Mesenteric fat pad (tissue), 1 donor: Measurements from ENCODE around the gene SNRPN. TPM values are rescaled to one million over a fixed set of nuclear protein-coding genes. Genes with fewer than 3 reads are reported as not detected.
"Not testable (repeated sequence)": the region's sequence is repeated elsewhere in the genome, so short reads cannot be mapped to it uniquely, and the experiment has no call there.

Source experiments
- DNase-seq: peaks from one replicate; pipeline ENCODE4 v3.0.0-alpha.2; 2020; ENCODE audit warnings: low spot score
- long read RNA-seq: library from polyadenylated mRNA; unstranded; transcript quantifications from one replicate; pipeline ENCODE4 v2.0.0, GENCODE V29; 2020
- total RNA-seq: library from RNA; stranded (reverse); fragmentation: NEBNext Ultra II Directional; extraction: Animal tissue kit (Norgen Biotek cat#: 25700); gene quantifications from one replicate; pipeline ENCODE4 v1.2.1, GENCODE V29; 2021
- donor health status: DM: yes; HTN: yes; CAD: no.

SNRPN gene
- total RNA-seq = 32.8 TPM
- long read RNA-seq, transcript SNRPN-202 (10 exons, 1,528 nt) = major isoform, 81 of 100 reads
- long read RNA-seq, partial matches to known transcripts = 6 of 100 reads
- long read RNA-seq, other reads (novel, unspliced or antisense) = 13 of 100 reads

DNA sequence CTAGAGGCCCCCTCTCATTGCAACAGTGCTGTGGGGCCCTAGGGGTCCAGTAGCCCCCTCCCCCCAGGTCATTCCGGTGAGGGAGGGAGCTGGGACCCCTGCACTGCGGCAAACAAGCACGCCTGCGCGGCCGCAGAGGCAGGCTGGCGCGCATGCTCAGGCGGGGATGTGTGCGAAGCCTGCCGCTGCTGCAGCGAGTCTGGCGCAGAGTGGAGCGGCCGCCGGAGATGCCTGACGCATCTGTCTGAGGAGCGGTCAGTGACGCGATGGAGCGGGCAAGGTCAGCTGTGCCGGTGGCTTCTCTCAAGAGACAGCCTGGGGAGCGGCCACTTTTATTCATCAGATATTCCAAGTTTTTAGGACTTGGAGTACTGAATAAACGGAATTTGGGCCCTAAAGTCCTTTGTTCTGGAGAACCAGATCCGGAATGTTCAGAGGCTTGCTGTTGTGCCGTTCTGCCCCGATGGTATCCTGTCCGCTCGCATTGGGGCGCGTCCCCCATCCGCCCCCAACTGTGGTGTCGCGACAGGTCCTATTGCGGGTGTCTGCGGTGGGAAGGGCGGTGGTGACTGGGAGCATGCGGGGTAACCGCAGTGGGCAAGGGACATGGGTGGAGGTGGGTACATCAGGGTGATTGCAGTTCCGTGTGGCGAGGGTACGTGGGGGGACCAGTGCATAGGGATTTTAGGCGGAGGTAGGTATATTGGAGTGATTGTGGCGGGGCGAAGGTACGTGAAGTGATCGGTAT is at the start of gene SNRPN, which contains the start of gene SNURF:
SNRPN (plus strand) TSS at position 205 of the 748 bp plus-strand sequence. CDS start 19,467 bp downstream, outside the sequence.
SNURF (plus strand) TSS at position 205 of the 748 bp plus-strand sequence; CDS start at position 267, 62 bp downstream.
- no peak for DNase-seq

DNA sequence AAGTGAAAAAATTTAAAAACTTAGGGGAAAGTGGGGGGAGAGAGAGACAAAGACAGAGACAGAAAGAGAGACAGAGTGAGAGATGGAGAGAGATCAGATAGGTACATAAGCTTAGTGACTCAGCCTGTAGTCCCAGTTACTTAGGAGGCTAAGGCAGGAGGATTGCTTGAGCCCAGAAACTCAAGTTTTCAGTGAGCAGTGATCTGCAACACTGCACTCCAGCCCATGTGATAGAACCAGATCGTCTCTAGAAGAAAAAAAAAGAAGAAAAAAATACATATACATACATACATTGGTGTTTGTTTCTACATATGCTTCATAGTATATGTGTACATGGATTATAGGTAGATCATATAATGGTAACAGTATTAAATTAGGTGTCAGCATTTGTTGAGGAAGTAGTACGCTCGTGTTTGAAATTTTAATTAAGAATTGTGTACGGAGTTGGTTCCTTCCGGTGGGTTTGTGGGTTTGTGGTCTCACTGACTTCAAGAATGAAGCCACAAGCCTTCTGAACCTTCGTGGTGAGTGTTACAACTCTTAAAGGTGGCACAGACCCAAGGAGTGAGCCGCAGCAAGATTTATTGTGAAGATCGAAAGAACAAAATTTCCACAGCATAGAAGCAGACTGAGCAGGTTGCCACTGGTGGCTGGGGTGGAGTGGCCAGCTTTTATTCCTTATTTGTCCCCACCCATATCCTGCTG is 38.3 kb upstream of the SNRPN start:
- no peak for DNase-seq

DNA sequence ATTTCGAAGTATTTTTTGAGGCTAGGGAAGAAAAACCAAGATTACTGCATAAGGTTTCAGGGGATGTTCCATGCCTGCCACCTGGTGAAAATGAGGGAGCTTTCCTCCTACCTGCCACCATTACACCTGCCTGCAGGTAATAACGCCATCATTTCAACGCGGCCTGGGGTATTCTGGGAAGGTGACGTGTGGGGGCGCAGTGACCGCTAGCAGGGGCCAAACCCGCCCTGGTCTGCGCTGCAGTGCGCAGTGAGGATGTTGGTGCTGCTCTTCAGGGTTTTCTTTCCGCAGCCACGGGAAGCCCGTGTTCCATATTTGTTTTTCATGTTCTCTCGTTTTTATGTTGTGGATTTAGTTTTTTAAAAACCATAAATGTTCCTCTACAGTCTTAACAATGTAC is 37.4 kb upstream of the SNRPN start:
- no peak for DNase-seq

DNA sequence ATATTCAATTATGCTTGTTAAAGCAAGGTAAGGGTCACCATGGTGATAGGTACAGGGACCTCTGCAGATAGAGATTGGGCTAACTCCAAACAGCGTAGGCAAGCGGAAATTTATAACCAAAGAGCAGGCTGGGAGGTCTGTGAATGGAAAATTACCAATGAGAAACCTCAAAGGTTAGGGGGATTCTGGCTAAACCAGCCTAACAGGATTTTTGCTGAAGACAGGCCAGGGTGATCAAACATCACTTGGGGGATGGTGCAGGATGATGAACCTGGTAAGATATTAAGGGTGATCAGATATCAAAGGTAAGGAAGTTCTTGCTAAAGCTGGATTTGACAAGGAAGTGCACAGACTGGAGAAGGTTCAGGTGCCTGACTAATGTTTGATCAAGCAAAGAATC is 35.3 kb upstream of the SNRPN start:
- DNase-seq = no peak

DNA sequence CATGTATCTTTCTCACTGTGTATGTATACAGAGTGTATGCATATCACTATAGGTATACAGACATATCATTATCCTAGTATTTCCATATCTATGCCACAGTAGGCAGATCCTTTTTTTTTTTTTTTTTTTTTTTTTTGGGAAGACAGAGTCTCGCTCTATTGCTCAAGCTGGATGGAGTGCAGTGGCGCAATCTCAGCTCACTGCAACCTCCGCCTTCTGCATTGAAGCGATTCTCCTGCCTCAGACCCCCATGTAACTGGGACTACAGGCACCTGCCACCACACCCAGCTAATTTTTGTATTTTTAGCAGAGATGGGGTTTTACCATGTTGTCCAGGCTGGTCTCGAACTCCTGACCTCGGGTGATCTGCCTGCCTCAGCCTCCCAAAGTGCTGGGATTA is 32.0 kb upstream of the SNRPN start:
- not testable (repeated sequence) for DNase-seq

DNA sequence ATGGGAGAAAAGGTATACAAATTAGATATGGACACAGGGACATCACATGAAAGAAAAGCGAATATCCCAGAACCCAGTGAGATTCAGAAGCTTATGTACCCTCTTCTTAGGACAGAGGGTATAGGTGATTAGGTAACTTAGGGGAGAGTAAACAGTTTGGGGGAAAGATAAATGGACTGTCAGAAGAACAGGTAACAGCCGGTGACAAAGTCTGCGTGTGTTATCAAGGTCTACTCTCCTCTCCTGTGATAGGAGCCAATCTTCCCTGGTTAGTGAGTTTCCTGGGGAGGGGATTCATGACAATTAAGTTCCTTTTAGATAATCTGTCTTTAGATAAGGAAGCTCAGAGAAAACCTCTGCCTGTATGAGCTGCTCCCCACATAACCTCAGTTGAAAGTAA is 30.6 kb upstream of the SNRPN start:
- DNase-seq = no peak

DNA sequence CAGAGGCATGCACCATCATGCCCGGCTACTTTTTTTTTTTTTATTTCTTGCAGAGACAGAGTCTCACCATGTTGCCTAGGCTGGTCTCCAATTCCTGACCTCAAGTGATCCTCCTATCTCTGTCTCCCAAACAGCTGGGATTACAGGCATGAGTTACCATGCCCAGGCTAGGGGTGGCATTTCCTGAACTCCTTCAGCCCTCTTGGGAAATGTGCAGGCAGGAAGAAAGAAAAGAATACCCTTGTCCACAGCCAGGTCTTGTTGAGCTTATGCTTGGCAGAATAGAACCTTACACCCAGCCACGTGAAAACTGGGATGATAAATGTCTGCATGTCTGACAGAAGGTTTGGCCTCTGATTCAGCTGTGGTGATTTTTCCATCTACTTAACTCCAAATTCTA is 30.2 kb upstream of the SNRPN start:
- DNase-seq = no peak

DNA sequence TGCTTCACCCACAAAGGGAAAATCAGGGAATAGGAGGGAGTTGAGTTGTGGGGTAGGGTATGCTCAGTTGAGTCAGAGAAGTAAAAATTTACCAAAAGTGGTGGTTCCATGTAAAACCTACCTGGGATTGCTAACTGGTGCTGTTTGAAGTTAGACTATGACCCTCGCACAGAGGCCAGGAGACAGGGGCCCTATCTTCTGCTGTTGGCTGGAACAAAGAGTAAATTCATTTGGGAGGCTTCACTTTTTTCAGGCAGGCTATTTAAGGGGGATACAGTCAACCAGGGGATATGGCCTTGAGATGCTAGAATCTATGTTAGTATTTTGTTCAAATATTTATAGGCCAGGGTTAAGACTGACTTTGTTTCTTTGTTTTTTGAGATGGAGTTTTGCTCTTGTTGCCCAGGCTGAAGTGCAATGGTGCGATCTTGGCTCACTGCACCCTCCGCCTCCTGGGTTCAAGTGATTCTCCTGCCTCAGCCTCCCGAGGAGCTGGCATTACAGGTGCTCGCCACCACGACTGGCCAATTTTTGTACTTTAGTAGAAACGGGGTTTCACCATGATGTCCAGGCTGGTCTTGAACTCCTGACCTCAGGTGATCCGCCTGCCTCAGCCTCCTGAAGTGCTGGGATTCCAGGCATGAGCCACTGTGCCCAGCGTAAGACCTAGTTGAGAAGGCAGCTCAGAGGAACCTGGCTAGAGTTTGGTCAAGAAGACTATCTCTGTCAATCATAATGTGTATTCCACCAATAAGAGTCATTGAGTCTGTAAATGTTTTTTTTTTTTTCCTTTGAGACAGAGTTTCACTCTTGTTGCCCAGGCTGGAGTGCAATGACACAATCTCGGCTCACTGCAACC is 22.7 kb upstream of the SNRPN start:
- DNase-seq = not testable (repeated sequence)

DNA sequence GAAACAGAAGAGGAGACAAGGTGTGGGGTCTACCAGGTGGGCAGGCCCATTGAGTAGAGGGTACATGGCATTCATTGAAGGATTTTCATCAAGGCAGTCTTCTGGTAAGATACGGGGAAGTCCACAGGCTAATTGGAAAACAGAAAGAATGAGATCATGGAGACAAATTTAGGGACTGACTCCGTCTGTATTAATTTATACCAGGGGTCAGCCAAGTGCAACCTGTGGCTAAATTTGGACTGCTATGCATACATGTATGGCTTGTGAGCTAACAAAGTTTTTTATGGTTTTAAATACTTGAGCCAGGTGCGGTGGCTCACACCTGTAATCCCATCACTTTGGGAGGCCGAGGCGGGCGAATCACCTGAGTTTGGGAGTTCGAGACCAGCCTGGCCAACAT is 21.1 kb upstream of the SNRPN start:
- DNase-seq = no peak

DNA sequence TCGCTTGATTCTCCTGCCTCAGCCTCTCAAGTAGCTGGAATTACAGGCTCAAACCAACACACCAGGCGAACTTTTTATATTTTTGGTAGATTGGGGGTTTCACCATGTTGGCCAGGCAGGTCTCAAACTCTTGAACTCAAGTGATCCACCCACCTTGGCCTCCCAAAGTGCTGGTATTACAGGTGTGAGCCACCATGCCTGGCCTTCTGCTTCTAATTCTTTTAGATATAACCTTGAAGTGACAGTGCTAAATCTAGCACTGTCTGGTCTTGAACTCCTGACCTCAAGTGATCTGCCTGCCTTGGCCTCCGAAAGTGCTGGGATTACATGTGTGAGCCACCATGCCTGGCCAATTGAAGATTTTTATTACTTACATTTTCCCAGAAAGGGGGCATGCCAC is 16.6 kb upstream of the SNRPN start:
- DNase-seq = not testable (repeated sequence)

DNA sequence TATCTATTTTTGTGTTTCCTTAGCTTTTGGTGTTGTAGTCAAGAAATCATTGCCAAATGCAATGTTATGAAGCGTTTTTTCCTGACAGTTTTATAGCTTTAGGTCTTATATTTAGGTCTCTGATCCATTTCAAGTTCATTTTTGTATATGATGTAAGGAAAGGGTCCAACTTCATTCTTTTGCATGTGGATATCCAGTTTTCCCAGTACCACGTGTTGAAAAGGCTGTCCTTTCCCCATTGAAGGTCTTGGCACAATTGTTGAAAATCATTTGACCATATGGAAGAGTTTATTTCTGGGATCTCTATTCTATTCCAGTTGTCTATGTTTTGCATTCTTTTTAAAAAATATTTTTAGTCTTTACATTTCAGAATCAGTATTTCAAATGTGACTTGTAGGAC is 14.6 kb upstream of the SNRPN start:
- no peak for DNase-seq

DNA sequence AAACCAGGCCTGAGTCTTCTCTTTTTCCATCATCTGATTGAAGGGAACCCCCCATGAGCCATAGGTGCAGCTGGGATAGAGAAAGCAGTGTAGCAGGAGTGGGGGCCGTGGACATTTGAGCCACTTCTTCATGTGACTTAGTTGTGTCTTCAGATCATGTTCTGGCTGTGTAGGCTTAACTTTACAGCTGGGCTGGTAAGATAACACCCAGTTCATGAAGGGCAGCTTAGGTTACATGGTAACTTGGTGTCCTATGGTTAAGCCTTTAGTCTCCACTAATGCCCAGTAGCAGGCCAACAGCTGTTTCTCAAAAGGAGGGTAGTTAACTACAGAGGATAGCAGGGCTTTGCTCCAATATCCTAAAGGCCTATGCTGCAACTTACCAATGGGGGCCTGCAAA is 11.4 kb upstream of the SNRPN start:
- DNase-seq = no peak

DNA sequence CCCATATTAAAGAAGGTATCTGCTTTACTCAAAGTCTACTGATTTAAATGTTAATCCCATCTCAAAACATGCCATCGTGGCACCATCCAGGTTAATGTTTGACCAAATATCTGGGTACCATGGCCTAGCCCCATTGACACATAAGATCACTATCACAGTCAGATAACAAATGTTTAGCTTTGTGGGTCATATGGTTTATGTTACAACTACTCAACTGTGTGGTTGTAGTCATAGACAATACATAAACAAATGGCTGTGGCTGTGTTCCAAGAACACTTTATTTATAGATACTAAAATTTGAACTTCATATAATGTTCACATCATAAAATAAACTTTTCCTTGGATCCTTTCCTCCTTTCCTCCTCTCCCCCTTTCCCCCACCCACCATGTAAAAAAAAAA is 9.8 kb upstream of the SNRPN start:
- no peak for DNase-seq

DNA sequence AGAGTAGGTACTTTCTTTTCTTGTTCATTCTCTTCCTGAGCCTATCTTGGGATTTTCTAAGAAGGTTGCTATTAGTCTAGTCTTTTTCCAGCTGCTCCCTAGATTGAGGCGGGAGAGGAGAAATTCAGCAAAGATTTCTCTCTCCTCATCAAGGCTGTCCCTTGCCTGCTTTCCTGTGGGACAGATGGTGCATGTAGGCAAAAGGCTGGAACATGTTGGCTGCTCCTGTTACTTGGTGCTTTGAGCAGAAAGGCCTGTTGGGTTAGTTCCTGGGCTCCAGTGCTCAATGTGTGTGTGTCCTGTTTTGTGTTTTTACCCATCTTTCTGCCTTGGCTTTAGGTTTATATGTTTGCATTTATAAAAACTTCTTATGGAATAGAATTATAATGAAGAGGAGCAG is 9.1 kb upstream of the SNRPN start:
- DNase-seq = no peak

DNA sequence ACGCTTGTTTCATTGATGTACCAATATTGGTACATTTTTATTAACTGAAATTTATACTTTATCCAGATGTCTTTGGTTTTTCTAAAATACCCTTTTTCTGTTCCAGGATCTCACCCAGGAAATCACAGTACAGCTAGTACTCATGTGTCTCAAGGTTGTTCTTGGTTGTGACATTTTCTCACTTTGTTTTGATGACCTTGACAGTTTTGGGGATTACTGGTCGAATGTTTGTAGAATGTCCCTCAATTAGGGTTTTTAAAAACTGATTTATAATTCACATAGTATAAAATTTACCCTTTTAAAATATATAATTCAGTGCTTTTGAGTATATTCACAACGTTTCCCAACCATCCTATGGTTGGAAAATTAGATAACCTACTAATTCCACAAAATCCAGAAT is 6.3 kb upstream of the SNRPN start:
- no peak for DNase-seq

DNA sequence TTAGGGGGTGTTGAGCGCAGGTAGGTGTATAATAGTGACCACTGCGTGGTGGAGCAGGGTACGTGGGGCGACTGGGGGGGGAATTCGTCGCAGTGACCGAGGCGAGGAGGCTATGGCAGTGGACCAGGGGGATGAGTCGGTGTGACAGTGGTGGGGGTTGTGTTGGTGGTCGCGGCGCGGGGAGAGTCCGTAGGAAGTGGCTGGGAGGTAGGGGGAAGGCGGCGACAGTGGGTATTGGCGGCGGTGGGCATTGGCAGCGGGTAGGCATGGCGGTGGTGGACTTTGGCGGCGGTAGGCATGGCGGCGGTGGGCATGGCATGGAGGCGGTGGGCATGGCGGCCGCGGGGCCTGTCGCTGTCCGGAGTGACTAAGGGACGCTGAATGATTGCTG is 739 bp downstream of the SNRPN start:
- no peak for DNase-seq

DNA sequence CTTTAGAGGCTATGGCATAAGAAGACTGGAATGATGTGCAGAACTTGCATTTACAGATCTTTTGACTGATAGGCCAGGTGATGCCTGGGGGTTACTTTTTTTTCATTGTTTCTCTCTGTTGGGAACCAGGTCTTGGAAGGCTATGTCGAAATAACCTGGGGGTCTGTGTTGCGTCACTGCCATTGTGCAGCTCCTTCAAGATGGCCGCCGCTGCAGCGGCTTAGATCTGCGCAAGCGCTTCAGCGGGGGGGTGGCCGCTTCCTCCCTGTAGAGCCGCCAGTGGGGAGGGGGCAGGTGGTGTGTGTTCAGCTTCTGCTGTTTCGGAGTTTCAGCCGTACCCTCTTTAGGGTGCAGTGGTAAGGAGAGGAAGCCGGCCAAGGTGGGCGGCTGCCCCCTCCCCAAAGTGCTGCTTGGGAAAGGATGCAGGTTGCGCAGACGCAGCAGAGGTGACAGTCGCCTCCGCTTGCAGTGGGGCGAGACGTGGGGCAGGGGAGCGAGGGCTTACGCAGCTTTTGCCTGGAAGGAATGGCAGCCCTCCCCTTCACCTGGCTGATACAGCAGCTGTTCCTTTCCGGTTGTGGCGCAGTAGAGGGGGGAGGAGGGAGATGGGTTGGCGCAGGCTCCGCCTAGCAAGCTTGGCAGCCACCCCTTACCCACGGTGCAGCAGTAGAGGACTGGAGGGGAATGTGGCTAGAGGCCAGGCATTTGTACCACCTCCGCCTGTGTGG is 1.5 kb downstream of the SNRPN start:
- no peak for DNase-seq

DNA sequence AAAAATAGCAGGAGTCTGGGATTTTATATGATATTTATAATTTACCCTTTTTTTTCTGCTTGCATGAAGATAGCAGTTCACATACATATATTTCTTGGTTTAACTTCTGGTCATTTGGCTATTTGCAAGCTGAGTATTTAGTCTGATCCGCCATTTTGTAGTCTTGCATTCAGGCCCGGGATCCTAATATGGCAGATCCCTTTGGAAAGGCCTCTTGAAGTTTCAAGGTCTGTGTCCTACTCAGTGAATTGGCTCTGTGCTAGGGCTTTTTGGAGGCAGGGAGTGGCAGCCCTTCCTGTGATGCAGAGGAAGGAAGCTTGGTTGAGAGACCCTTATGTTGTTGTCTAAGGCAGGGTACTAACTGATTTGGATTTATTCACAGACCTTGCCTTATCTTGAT is 2.9 kb downstream of the SNRPN start:
- DNase-seq = no peak

DNA sequence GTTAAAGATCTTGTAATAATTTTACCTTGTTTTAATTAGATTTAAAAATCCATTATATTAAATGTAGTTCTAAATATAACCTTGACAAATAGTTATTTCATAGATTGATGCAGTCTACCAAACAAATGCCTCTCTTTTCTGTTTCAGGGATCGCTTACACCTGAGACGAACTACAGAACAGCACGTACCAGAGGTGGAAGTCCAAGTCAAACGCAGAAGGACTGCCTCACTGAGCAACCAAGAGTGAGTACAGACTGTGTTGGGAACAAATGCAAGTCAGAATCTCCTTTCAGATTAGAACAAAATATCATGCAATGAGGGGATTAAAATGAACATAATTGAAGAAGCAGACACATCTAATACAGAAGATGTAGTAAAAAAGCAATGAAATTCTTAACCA is 7.2 kb downstream of the SNRPN start:
- DNase-seq = no peak

DNA sequence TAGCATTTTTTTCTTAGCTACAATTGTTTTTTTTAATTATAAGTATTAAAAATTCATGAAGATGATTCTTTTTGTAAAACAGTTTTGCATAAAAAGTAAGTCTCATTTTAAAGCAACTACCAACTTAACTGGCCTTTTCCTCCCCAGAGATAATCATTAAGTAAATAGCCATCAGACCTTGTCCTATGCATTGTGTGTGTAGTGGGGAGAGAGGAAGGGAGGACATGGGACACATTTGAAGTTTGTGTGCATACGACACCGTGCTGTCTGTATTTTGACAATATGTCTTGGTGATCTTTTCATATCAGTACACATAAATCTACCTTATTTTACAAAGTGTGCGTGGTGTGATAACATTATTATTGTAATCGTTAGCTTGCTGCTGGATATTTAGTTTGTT is 8.1 kb downstream of the SNRPN start:
- DNase-seq = no peak
